Uterus (tissue), 4 donors: ENCODE measurements around the gene MPP3. TPM values are rescaled to one million over a fixed set of nuclear protein-coding genes. Genes with fewer than 3 reads are reported as not detected.

Source experiments
- DNase-seq, 2 donors: peaks; one replicate each; pipeline ENCODE4 v3.0.0-alpha.2; 2019 to 2020
- H3K27ac ChIP-seq, 2 donors: fragments of 200-600 bp; sonication (generic); 1 replicate in 1 of 2; 2 replicates in 1 of 2; pipeline ENCODE4 v1.5.1; 2016 to 2018
- H3K27me3 ChIP-seq, 2 donors: fragments of 200-600 bp; sonication (generic); one replicate each; pipeline ENCODE4 v1.5.1; 2018 to 2019; ENCODE audit warnings: control low read depth in 1 of 2
- H3K36me3 ChIP-seq, 2 donors: fragments of 200-600 bp; sonication (generic); one replicate each; pipeline ENCODE4 v1.5.1; 2019; ENCODE audit warnings: control low read depth in 1 of 2
- H3K4me1 ChIP-seq, 2 donors: fragments of 200-600 bp; sonication (generic); one replicate each; pipeline ENCODE4 v1.5.1; 2018 to 2019; ENCODE audit warnings: control low read depth in 1 of 2
- H3K4me3 ChIP-seq, 2 donors: fragments of 200-600 bp; sonication (generic); 1 replicate in 1 of 2; 2 replicates in 1 of 2; pipeline ENCODE4 v1.5.1; 2018 to 2019; ENCODE audit warnings: mild to moderate bottlenecking in 1 of 2
- H3K9me3 ChIP-seq, 2 donors: fragments of 200-600 bp; sonication (generic); one replicate each; pipeline ENCODE4 v1.5.1; 2019; ENCODE audit warnings: control low read depth in 1 of 2
- POLR2A ChIP-seq, 2 donors: fragments of 450-650 bp; IDR thresholded peaks; one replicate each; pipeline ENCODE4 v1.6.1; 2016; ENCODE audit warnings: antibody characterized with exemption in 2 of 2, mild to moderate bottlenecking in 1 of 2, moderate library complexity in 1 of 2
- intact Hi-C: fragments of 100-400 bp; cut with DNase I; formaldehyde crosslinking; loops from one replicate; pipeline ENCODE4 v1.15.1; 2023; ENCODE audit warnings: low total_unique reads
- total RNA-seq, 4 donors: library from RNA; depleted of rRNA in 3 of 4; stranded (reverse); fragments of >200 nt in 3 of 4; gene quantifications; one replicate each; pipeline versions ENCODE4 v1.1.0 to v1.2.4, GENCODE V29; 2014 to 2023
- TF ChIP-seq, protein P1 (sequence below), 4 experiments: fragments of 200-600 bp in 2 of 4; fragments of 450-650 bp in 2 of 4; sonication (generic) in 2 of 4; IDR thresholded peaks; one replicate each; pipeline ENCODE4 v1.5.1; 2016 to 2019; ENCODE audit warnings: antibody characterized with exemption in 4 of 4, mild to moderate bottlenecking in 2 of 4, moderate library complexity in 1 of 4
- donor health status: DM: yes; HTN: yes; CAD: no.

MPP3 gene
- total RNA-seq, 4 donors from 2014 or later = 5.6 to 21.2 (median 15.8) TPM

DNA sequence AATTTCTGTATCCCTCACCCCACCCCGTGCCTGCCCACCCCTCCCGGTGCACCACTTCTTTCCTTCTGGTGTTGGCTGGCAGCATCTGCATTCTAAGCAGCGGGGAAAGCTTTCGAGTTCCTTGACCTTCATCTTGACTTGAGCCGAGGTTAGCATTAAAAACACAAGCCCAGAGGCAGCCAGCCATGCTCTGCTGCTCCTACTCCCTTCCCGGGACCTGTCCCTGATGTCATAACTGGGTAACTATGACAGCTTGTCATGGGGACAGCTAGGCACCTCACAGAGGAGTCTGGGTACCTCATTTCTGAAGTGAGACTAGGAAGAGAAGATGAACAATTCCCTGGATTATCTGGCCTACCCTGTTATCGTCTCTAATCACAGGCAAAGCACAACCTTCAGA, 52.8 kb downstream of the MPP3 start, which contains the start of gene CFAP97D1:
TSS of gene CFAP97D1 (plus strand) at position 301 of the 400 bp plus-strand sequence. CDS start at position 329, 28 bp downstream.
- peak within 1 kb of the TSS; percentile 98 to 100 for H3K27ac ChIP-seq
- no peaks in the 10 kb centered on the region for H3K36me3 ChIP-seq
- intact Hi-C loops = no loop called here
- peaks cover 0 to 6% of the 10 kb centered on the region in 2 donors for H3K4me1 ChIP-seq
- DNase-seq = no peak
- H3K9me3 ChIP-seq = no peaks in the 10 kb centered on the region
- TF ChIP-seq POLR2A (IDR thresholded peaks at IDR 0.05) = no peak
- TF ChIP-seq, protein P1, sequence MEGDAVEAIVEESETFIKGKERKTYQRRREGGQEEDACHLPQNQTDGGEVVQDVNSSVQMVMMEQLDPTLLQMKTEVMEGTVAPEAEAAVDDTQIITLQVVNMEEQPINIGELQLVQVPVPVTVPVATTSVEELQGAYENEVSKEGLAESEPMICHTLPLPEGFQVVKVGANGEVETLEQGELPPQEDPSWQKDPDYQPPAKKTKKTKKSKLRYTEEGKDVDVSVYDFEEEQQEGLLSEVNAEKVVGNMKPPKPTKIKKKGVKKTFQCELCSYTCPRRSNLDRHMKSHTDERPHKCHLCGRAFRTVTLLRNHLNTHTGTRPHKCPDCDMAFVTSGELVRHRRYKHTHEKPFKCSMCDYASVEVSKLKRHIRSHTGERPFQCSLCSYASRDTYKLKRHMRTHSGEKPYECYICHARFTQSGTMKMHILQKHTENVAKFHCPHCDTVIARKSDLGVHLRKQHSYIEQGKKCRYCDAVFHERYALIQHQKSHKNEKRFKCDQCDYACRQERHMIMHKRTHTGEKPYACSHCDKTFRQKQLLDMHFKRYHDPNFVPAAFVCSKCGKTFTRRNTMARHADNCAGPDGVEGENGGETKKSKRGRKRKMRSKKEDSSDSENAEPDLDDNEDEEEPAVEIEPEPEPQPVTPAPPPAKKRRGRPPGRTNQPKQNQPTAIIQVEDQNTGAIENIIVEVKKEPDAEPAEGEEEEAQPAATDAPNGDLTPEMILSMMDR (IDR thresholded peaks at IDR 0.05) = no peak
- peak within 1 kb of the TSS; percentile 75 to 95 for H3K4me3 ChIP-seq
- H3K27me3 ChIP-seq = no peaks in the 10 kb centered on the region

DNA sequence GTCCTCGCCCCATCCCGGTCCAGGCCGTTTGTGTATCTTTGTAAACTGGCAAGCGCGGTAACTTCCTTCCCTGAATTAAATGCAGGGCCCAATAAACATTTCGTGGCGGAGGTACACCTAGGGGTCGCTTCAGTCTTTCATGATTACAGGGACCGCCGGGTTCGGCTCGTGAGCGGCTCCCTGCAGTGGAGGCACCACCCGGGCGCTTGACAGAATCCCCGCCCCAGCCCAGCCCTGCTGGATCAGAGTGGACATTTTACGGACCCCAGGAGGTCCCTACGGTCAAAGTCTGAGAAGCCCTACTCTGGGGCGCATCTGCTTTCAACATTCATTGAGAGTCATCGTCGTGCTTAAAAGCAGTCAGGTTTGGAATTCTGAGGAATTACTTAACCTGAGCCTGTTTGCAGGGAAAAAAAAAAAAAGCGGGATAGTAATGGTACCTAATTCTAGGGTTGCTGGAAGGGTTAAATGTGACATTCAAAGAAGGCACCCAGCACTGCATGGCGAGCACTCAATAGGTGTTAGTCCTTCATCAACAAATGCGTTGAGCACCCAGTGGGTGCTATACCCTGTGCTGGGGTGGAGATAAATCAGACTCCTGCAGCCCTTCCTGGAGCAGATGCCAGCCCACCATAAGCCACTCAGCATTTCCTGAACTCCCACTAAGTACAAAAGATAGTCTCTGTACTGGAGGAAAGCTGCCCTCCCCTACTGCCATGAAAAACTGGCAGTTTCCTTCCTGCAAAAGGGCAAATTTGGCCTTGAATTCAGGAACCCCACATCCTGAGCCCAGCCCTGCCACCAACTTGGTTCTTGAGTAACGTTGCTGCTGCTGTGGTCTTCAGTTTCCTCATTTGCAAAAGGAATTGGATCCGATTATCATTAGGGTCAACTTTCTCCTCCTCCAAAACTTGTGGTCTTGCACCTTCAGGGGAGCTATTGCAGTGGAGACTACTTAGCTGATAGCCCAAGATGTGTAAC, 53.5 kb downstream of the MPP3 start:
- H3K27me3 ChIP-seq = no peaks in the 10 kb centered on the region
- intact Hi-C loops = no loop called here
- peak overlapping the region; percentile 98 to 100 for H3K27ac ChIP-seq
- peaks cover 0 to 6% of the 10 kb centered on the region in 2 donors for H3K4me1 ChIP-seq
- TF ChIP-seq, protein P1 (IDR thresholded peaks at IDR 0.05) = peak; percentile 21 to 43 (median 23)
- peak in 1 of 2 donors; percentile 4 for TF ChIP-seq POLR2A (IDR thresholded peaks at IDR 0.05)
- peak in 1 of 2 donors; percentile 54 for DNase-seq
- H3K36me3 ChIP-seq = no peaks in the 10 kb centered on the region
- no peaks in the 10 kb centered on the region for H3K9me3 ChIP-seq
- peak overlapping the region; percentile 75 to 95 for H3K4me3 ChIP-seq

DNA sequence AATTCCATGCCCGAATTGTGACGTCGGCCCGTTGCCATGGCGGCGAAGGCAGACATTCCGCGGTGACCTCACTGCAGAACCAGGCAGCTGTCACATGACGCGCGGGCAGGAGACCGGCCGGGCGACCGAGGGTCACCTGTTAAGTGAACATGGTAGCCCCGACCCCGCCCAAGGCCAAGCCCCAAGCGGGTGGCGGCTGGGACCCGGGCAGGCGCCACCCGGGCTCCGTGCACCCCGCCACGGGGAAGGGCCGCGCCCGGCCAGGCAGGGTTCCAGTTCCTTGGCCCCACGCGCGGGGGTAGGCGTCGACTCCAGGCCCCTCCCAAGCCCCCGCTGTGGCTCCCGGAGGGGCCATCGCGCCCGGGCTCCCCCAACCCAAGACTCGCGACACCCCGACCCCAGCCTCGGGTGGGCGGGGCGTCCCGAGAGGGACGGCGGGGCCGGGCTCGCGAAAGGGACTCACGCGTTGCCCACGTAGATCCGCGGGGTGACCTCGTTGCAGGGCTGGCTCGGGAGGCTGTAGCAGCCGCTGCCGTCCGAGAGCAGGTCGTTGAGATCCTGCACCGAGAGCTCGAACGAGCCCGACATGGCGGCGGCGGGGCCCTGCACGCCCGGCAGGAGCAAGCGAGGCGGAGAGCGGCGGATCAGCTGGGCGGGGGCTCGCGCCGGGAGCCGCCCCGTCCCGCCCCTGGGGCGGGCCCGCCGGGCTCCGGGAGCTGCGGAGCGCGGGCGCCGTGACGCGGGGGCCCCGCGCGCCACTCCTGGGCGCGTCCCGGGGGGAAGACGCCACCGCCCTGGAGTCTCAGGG, 54.4 kb downstream of the MPP3 start, which contains the start of gene DUSP3:
TSS of gene DUSP3 (minus strand) at position 641 of the 808 bp plus-strand sequence. CDS start at position 588, 53 bp downstream.
- TF ChIP-seq POLR2A (IDR thresholded peaks at IDR 0.05) = peak; percentile 95
- TF ChIP-seq, protein P1 (IDR thresholded peaks at IDR 0.05) = peak in 2 of 4 experiments; percentile 15 to 29
- H3K27me3 ChIP-seq = no peaks in the 10 kb centered on the region
- peak; percentile 96 for DNase-seq
- H3K4me1 ChIP-seq = peaks cover 0 to 6% of the 10 kb centered on the region in 2 donors
- intact Hi-C loops = no loop called here
- no peaks in the 10 kb centered on the region for H3K36me3 ChIP-seq
- H3K4me3 ChIP-seq = peak within 1 kb of the TSS; percentile 75 to 95
- H3K9me3 ChIP-seq = no peaks in the 10 kb centered on the region
- peak within 1 kb of the TSS; percentile 98 to 100 for H3K27ac ChIP-seq

DNA sequence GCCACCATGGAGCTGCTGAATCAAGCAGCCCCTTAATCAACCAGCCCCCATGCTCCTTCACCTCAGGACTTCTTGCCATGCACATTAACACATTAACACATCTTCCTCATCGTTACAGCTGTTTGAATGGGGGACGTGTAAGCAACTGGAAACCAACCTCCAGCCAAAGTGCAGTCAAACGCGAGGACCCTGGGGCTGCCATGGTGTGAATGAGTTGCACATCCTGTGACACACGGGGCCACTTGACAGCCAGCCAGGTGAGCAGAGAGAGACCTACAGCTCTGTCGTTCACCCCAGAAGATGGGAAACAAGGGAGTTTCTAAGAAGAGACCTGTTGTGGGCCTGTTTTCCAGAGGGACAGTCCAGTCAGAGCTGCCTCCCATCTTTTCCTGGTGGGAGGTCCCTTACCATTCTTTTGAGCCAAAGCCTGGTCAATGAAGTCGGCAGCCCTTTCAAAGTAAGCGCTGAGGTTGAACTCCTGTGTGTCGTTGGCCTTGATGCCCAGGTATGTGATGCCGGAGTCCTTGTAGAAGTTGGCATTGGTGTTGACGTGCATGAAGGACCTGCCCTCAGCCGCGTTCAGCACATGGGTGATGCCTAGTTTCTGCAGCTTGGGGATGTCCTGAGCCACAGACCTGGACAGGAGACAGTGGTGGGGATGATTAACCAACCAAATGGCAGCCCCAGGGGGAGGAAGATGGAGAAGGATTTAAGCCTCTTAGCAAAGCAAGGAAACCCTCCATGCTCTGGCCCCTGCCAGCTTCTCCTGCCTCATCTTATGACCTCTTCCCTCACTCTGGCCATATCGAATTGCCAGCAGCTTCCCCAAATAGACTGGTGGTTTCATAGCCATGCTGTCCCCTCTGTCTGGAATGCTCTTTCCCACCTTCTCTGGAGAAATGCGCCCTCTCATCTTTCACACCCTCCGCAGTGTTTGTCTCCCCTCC, 58.4 kb downstream of the MPP3 start:
- Histone ChIP-seq H3K9me3 (no peaks in the 10 kb centered on the region), H3K4me3 (no peak overlapping the region), H3K36me3 (no peaks in the 10 kb centered on the region), H3K27ac (no peak overlapping the region), H3K4me1 (peaks cover 0 to 3% of the 10 kb centered on the region in 2 donors), H3K27me3 (no peaks in the 10 kb centered on the region)
- intact Hi-C loops = no loop called here
- DNase-seq = no peak
- TF ChIP-seq POLR2A (IDR thresholded peaks at IDR 0.05) = no peak
- TF ChIP-seq, protein P1 (IDR thresholded peaks at IDR 0.05) = no peak
